ENCODE data around the gene AP1S3.
"Not testable (repeated sequence)": the region's sequence is repeated elsewhere in the genome, so short reads cannot be mapped to it uniquely, and the experiment has no call there.

Gene AP1S3

GRCh38 chr2:223819891-223820290 lies 17.5 kb downstream of the AP1S3 start:
- H3K27me3 ChIP-seq (ENCODE audit: insufficient read depth, insufficient read length), result no peaks in the 10 kb centered on the region
- TF ChIP-seq SUZ12 (IDR thresholded peaks at IDR 0.05; ENCODE audit: extremely low read depth, insufficient read depth, insufficient read length), result no peak
- no peak for TF ChIP-seq ZNF274 (IDR thresholded peaks at IDR 0.05; ENCODE audit: low read depth, low read length)
- TF ChIP-seq YY1 (IDR thresholded peaks at IDR 0.05; ENCODE audit: insufficient read depth, insufficient read length), result no peak
- no peaks in the 10 kb centered on the region for H3K4me1 ChIP-seq (ENCODE audit: insufficient read depth, insufficient read length)
- no peak overlapping the region for H3K4me3 ChIP-seq (ENCODE audit: insufficient read length, low read depth)
- no peak for DNase-seq (ENCODE audit: low read depth, low spot score)
- no peak overlapping the region for H3K9ac ChIP-seq (ENCODE audit: insufficient read length, low read depth)
- H3K9me3 ChIP-seq (ENCODE audit: insufficient read depth, low read length), result no peaks in the 10 kb centered on the region
- H3K36me3 ChIP-seq (ENCODE audit: insufficient read depth, insufficient read length, low read length), result no peaks in the 10 kb centered on the region

- TF ChIP-seq YY1 (IDR thresholded peaks at IDR 0.05; ENCODE audit: insufficient read depth, insufficient read length) (no peak), SUZ12 (IDR thresholded peaks at IDR 0.05; ENCODE audit: extremely low read depth, insufficient read depth, insufficient read length) (no peak), ZNF274 (IDR thresholded peaks at IDR 0.05; ENCODE audit: low read depth, low read length) (no peak)
- H3K36me3 ChIP-seq (ENCODE audit: insufficient read depth, insufficient read length, low read length), result no peaks in the 10 kb centered on the region
- no peaks in the 10 kb centered on the region for H3K9me3 ChIP-seq (ENCODE audit: insufficient read depth, low read length)
- H3K4me1 ChIP-seq (ENCODE audit: insufficient read depth, insufficient read length), result no peaks in the 10 kb centered on the region
- DNase-seq (ENCODE audit: low read depth, low spot score), result no peak
- no peak overlapping the region for H3K4me3 ChIP-seq (ENCODE audit: insufficient read length, low read depth)
- no peak overlapping the region for H3K9ac ChIP-seq (ENCODE audit: insufficient read length, low read depth)
- H3K27me3 ChIP-seq (ENCODE audit: insufficient read depth, insufficient read length), result no peaks in the 10 kb centered on the region
Measured at GRCh38 chr2:223815884-223816570, 21.4 kb downstream of the AP1S3 start.

- TF ChIP-seq ZNF274 (IDR thresholded peaks at IDR 0.05; ENCODE audit: low read depth, low read length) (no peak), YY1 (IDR thresholded peaks at IDR 0.05; ENCODE audit: insufficient read depth, insufficient read length) (no peak), SUZ12 (IDR thresholded peaks at IDR 0.05; ENCODE audit: extremely low read depth, insufficient read depth, insufficient read length) (no peak)
- H3K9me3 ChIP-seq (ENCODE audit: insufficient read depth, low read length), result no peaks in the 10 kb centered on the region
- no peak overlapping the region for H3K9ac ChIP-seq (ENCODE audit: insufficient read length, low read depth)
- H3K27me3 ChIP-seq (ENCODE audit: insufficient read depth, insufficient read length), result no peaks in the 10 kb centered on the region
- DNase-seq (ENCODE audit: low read depth, low spot score), result no peak
- no peaks in the 10 kb centered on the region for H3K4me1 ChIP-seq (ENCODE audit: insufficient read depth, insufficient read length)
- no peaks in the 10 kb centered on the region for H3K36me3 ChIP-seq (ENCODE audit: insufficient read depth, insufficient read length, low read length)
- no peak overlapping the region for H3K4me3 ChIP-seq (ENCODE audit: insufficient read length, low read depth)
Measured at GRCh38 chr2:223815186-223815883, 22.0 kb downstream of the AP1S3 start.

GRCh38 chr2:223814764-223815163 lies 22.6 kb downstream of the AP1S3 start:
- not testable (repeated sequence) for H3K9me3 ChIP-seq (ENCODE audit: insufficient read depth, low read length); DNase-seq (ENCODE audit: low read depth, low spot score); H3K36me3 ChIP-seq (ENCODE audit: insufficient read depth, insufficient read length, low read length); H3K4me1 ChIP-seq (ENCODE audit: insufficient read depth, insufficient read length); H3K27me3 ChIP-seq (ENCODE audit: insufficient read depth, insufficient read length); H3K9ac ChIP-seq (ENCODE audit: insufficient read length, low read depth); H3K4me3 ChIP-seq (ENCODE audit: insufficient read length, low read depth)

GRCh38 chr2:223813329-223813728 lies 24.1 kb downstream of the AP1S3 start:
- H3K27me3 ChIP-seq (ENCODE audit: insufficient read depth, insufficient read length), result no peaks in the 10 kb centered on the region
- H3K4me3 ChIP-seq (ENCODE audit: insufficient read length, low read depth), result no peak overlapping the region
- DNase-seq (ENCODE audit: low read depth, low spot score), result no peak
- H3K9ac ChIP-seq (ENCODE audit: insufficient read length, low read depth), result no peak overlapping the region
- no peaks in the 10 kb centered on the region for H3K4me1 ChIP-seq (ENCODE audit: insufficient read depth, insufficient read length)
- no peak for TF ChIP-seq SUZ12 (IDR thresholded peaks at IDR 0.05; ENCODE audit: extremely low read depth, insufficient read depth, insufficient read length)
- no peak for TF ChIP-seq ZNF274 (IDR thresholded peaks at IDR 0.05; ENCODE audit: low read depth, low read length)
- no peak for TF ChIP-seq YY1 (IDR thresholded peaks at IDR 0.05; ENCODE audit: insufficient read depth, insufficient read length)
- no peaks in the 10 kb centered on the region for H3K9me3 ChIP-seq (ENCODE audit: insufficient read depth, low read length)
- no peaks in the 10 kb centered on the region for H3K36me3 ChIP-seq (ENCODE audit: insufficient read depth, insufficient read length, low read length)

- no peak overlapping the region for H3K9ac ChIP-seq (ENCODE audit: insufficient read length, low read depth)
- H3K27me3 ChIP-seq (ENCODE audit: insufficient read depth, insufficient read length), result no peaks in the 10 kb centered on the region
- H3K4me3 ChIP-seq (ENCODE audit: insufficient read length, low read depth), result no peak overlapping the region
- TF ChIP-seq ZNF274 (IDR thresholded peaks at IDR 0.05; ENCODE audit: low read depth, low read length) (no peak), SUZ12 (IDR thresholded peaks at IDR 0.05; ENCODE audit: extremely low read depth, insufficient read depth, insufficient read length) (no peak), YY1 (IDR thresholded peaks at IDR 0.05; ENCODE audit: insufficient read depth, insufficient read length) (no peak)
- no peak for DNase-seq (ENCODE audit: low read depth, low spot score)
- no peaks in the 10 kb centered on the region for H3K4me1 ChIP-seq (ENCODE audit: insufficient read depth, insufficient read length)
- no peaks in the 10 kb centered on the region for H3K36me3 ChIP-seq (ENCODE audit: insufficient read depth, insufficient read length, low read length)
- no peaks in the 10 kb centered on the region for H3K9me3 ChIP-seq (ENCODE audit: insufficient read depth, low read length)
Measured at GRCh38 chr2:223811757-223812156, 25.6 kb downstream of the AP1S3 start.

GRCh38 chr2:223805008-223805407 lies 32.4 kb downstream of the AP1S3 start:
- H3K9me3 ChIP-seq (ENCODE audit: insufficient read depth, low read length), result no peaks in the 10 kb centered on the region
- no peak for DNase-seq (ENCODE audit: low read depth, low spot score)
- TF ChIP-seq ZNF274 (IDR thresholded peaks at IDR 0.05; ENCODE audit: low read depth, low read length) (no peak), SUZ12 (IDR thresholded peaks at IDR 0.05; ENCODE audit: extremely low read depth, insufficient read depth, insufficient read length) (no peak), YY1 (IDR thresholded peaks at IDR 0.05; ENCODE audit: insufficient read depth, insufficient read length) (no peak)
- H3K4me1 ChIP-seq (ENCODE audit: insufficient read depth, insufficient read length), result no peaks in the 10 kb centered on the region
- no peak overlapping the region for H3K4me3 ChIP-seq (ENCODE audit: insufficient read length, low read depth)
- H3K27me3 ChIP-seq (ENCODE audit: insufficient read depth, insufficient read length), result no peaks in the 10 kb centered on the region
- H3K36me3 ChIP-seq (ENCODE audit: insufficient read depth, insufficient read length, low read length), result no peaks in the 10 kb centered on the region
- no peak overlapping the region for H3K9ac ChIP-seq (ENCODE audit: insufficient read length, low read depth)

Data from NT2/D1 (cell line).